HepG2 (cell line): ENCODE data around the gene WDR27. TPM values are rescaled to one million over a fixed set of nuclear protein-coding genes. Genes with fewer than 3 reads are reported as not detected.

ENCODE experiments used
- CBX5 ChIP-seq: sonication (generic); formaldehyde crosslinking; IDR thresholded peaks from 2 replicates; pipeline ENCODE4 v1.4.0; 2020; ENCODE audit warnings: missing genetic modification reagents, borderline replicate concordance
- HCFC1 ChIP-seq: fragments of 150-350 bp; IDR thresholded peaks from 2 replicates; pipeline ENCODE4 v1.6.1; 2014; ENCODE audit warnings: low read depth, low read length
- KAT8 ChIP-seq: IDR thresholded peaks from 2 replicates; pipeline ENCODE4 v1.6.1; 2016; ENCODE audit warnings: missing genetic modification reagents, missing compliant biosample characterization
- KDM5A ChIP-seq: fragments of 200-600 bp; sonication (generic); IDR thresholded peaks from 2 replicates; pipeline ENCODE4 v1.7.0; 2018; ENCODE audit warnings: antibody characterized with exemption, mild to moderate bottlenecking, low read length, borderline replicate concordance
- NFRKB ChIP-seq: fragments of 450-650 bp; IDR thresholded peaks from 2 replicates; pipeline ENCODE4 v1.6.1; 2017
- SP1 ChIP-seq, 2 experiments: fragments of 450-650 bp in 1 of 2; sonication (generic) in 1 of 2; formaldehyde crosslinking in 1 of 2; IDR thresholded peaks; 2 replicates each; pipeline versions ENCODE4 v1.4.0 to v1.6.1; 2016 to 2020; ENCODE audit warnings: missing genetic modification reagents in 1 of 2
- ZNF224 ChIP-seq: sonication (generic); formaldehyde crosslinking; IDR thresholded peaks from 2 replicates; pipeline ENCODE4 v1.5.0; 2020; ENCODE audit warnings: mild to moderate bottlenecking, missing genetic modification reagents
- ZNF253 ChIP-seq: sonication (generic); formaldehyde crosslinking; IDR thresholded peaks from 2 replicates; pipeline ENCODE4 v1.8.0; 2022; ENCODE audit warnings: mild to moderate bottlenecking, missing genetic modification reagents, borderline replicate concordance
- ZNF460 ChIP-seq: sonication (generic); formaldehyde crosslinking; IDR thresholded peaks from 2 replicates; pipeline ENCODE4 v1.5.1; 2020; ENCODE audit warnings: missing genetic modification reagents, mild to moderate bottlenecking, borderline replicate concordance
- ZNF552 ChIP-seq: sonication (generic); formaldehyde crosslinking; IDR thresholded peaks from 2 replicates; pipeline ENCODE4 v1.9.0; 2022; ENCODE audit warnings: missing genetic modification reagents, mild to moderate bottlenecking, borderline replicate concordance
- ZNF598 ChIP-seq: sonication (generic); formaldehyde crosslinking; IDR thresholded peaks from 2 replicates; pipeline ENCODE4 v1.5.1; 2020; ENCODE audit warnings: mild to moderate bottlenecking, missing genetic modification reagents, borderline replicate concordance
- ZNF678 ChIP-seq: sonication (generic); formaldehyde crosslinking; IDR thresholded peaks from 2 replicates; pipeline ENCODE4 v1.4.0; 2020; ENCODE audit warnings: mild to moderate bottlenecking, missing genetic modification reagents
- polyA plus RNA-seq, 8 experiments: library from polyadenylated mRNA; depleted of rRNA in 3 of 8; stranded (reverse) in 7 of 8; unstranded in 1 of 8; fragments of >200 nt; fragmentation: Illumina TruSeq in 4 of 8; extraction: Trizol in 4 of 8; gene quantifications; 2 replicates each; pipeline versions ENCODE4 v1.2.1 to v1.2.3, GENCODE V29; 2011 to 2016; ENCODE audit warnings: low read depth in 4 of 8, missing spikeins in 1 of 8, mixed read lengths in 1 of 8; ENCODE audit not compliant: insufficient read depth in 1 of 8
- total RNA-seq, 5 experiments: library from RNA; depleted of rRNA; stranded (reverse); fragments of >200 nt; fragmentation: Illumina TruSeq; extraction: Trizol; gene quantifications; 2 replicates each; pipeline ENCODE4 v1.2.3, GENCODE V29; 2016; ENCODE audit warnings: low read depth in 1 of 5
- TF ChIP-seq, protein P1 (sequence below): sonication (generic); formaldehyde crosslinking; IDR thresholded peaks from 2 replicates; pipeline ENCODE4 v1.8.0; 2022; ENCODE audit warnings: missing genetic modification reagents, mild to moderate bottlenecking, moderate library complexity, borderline replicate concordance
- TF ChIP-seq, protein P2 (sequence below): sonication (generic); formaldehyde crosslinking; IDR thresholded peaks from 2 replicates; pipeline ENCODE4 v1.4.0; 2020; ENCODE audit warnings: missing genetic modification reagents
- TF ChIP-seq, protein P3 (sequence below): sonication (generic); formaldehyde crosslinking; IDR thresholded peaks from 2 replicates; pipeline ENCODE4 v1.4.0; 2020; ENCODE audit warnings: mild to moderate bottlenecking, missing genetic modification reagents

The WDR27 gene
- total and polyA plus RNA-seq, 2 of the 13 experiments (the other 11 are each of a cell fraction or from before 2014, with no cell fraction given), result 34.1 to 80.3 TPM

DNA sequence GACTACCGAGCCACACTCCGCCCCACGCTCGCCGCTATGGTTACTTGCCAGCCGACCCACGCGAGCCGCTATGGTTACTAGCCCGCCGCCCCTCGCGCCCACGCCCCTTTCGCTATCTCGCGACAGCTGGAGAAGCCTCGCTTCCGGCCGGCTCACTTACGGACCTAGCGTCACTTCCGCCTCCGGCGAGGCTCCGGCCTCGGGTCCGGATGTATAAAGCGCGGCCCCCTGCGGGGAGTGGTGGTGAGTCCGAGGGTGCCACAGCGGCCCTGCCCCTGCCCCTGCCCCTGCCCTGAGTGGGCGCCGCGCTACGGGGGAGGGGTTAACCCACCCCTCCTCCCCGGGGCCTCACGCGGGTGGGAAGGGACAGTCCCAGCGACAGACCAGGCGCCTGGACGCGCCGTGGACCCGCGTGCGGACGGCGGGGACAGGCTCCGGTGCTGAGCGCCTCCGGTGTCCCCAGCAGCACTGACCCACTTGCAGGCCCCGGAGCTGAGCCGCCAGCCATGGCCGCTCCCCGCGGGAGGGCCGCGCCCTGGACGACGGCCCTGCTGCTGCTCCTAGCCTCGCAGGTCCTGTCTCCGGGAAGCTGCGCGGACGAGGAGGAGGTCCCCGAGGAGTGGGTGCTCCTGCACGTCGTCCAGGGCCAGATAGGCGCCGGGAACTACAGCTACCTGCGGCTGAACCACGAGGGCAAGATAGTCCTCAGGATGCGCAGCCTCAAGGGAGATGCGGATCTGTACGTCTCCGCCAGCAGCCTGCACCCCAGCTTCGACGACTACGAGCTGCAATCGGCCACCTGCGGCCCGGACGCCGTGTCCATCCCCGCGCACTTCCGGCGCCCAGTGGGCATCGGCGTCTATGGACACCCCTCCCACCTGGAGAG is at the start of gene WDR27, which contains the start of gene C6orf120 (continued):
- TF ChIP-seq ZNF552 (CRISPR knock-in tag) (peak; percentile 92), KAT8 (CRISPR knock-in tag) (peak; percentile 96), KDM5A (peak; percentile 88), ZNF598 (CRISPR knock-in tag) (no peak; the same call in 1 of the 2 replicates), NFRKB (no peak), ZNF678 (CRISPR knock-in tag) (peak; percentile 36; the same call in 1 of the 2 replicates), ZNF253 (CRISPR knock-in tag) (peak; percentile 53), HCFC1 (peak; percentile 66), CBX5 (peak; percentile 65; the same call in 1 of the 2 replicates), SP1 (IDR thresholded peaks at IDR 0.05) (peak; percentile 85; the same call in 1 of the 2 replicates), SP1 (CRISPR knock-in tag; IDR thresholded peaks at IDR 0.05) (peak; percentile 82), ZNF224 (CRISPR knock-in tag) (peak; percentile 77; the same call in 1 of the 2 replicates), ZNF460 (no peak; the same call in 1 of the 2 replicates)
- TF ChIP-seq, protein P1, sequence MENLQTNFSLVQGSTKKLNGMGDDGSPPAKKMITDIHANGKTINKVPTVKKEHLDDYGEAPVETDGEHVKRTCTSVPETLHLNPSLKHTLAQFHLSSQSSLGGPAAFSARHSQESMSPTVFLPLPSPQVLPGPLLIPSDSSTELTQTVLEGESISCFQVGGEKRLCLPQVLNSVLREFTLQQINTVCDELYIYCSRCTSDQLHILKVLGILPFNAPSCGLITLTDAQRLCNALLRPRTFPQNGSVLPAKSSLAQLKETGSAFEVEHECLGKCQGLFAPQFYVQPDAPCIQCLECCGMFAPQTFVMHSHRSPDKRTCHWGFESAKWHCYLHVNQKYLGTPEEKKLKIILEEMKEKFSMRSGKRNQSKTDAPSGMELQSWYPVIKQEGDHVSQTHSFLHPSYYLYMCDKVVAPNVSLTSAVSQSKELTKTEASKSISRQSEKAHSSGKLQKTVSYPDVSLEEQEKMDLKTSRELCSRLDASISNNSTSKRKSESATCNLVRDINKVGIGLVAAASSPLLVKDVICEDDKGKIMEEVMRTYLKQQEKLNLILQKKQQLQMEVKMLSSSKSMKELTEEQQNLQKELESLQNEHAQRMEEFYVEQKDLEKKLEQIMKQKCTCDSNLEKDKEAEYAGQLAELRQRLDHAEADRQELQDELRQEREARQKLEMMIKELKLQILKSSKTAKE (CRISPR knock-in tag), result peak; percentile 43
- TF ChIP-seq, protein P2, sequence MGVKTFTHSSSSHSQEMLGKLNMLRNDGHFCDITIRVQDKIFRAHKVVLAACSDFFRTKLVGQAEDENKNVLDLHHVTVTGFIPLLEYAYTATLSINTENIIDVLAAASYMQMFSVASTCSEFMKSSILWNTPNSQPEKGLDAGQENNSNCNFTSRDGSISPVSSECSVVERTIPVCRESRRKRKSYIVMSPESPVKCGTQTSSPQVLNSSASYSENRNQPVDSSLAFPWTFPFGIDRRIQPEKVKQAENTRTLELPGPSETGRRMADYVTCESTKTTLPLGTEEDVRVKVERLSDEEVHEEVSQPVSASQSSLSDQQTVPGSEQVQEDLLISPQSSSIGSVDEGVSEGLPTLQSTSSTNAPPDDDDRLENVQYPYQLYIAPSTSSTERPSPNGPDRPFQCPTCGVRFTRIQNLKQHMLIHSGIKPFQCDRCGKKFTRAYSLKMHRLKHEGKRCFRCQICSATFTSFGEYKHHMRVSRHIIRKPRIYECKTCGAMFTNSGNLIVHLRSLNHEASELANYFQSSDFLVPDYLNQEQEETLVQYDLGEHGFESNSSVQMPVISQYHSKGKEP, result no peak
- TF ChIP-seq, protein P3, sequence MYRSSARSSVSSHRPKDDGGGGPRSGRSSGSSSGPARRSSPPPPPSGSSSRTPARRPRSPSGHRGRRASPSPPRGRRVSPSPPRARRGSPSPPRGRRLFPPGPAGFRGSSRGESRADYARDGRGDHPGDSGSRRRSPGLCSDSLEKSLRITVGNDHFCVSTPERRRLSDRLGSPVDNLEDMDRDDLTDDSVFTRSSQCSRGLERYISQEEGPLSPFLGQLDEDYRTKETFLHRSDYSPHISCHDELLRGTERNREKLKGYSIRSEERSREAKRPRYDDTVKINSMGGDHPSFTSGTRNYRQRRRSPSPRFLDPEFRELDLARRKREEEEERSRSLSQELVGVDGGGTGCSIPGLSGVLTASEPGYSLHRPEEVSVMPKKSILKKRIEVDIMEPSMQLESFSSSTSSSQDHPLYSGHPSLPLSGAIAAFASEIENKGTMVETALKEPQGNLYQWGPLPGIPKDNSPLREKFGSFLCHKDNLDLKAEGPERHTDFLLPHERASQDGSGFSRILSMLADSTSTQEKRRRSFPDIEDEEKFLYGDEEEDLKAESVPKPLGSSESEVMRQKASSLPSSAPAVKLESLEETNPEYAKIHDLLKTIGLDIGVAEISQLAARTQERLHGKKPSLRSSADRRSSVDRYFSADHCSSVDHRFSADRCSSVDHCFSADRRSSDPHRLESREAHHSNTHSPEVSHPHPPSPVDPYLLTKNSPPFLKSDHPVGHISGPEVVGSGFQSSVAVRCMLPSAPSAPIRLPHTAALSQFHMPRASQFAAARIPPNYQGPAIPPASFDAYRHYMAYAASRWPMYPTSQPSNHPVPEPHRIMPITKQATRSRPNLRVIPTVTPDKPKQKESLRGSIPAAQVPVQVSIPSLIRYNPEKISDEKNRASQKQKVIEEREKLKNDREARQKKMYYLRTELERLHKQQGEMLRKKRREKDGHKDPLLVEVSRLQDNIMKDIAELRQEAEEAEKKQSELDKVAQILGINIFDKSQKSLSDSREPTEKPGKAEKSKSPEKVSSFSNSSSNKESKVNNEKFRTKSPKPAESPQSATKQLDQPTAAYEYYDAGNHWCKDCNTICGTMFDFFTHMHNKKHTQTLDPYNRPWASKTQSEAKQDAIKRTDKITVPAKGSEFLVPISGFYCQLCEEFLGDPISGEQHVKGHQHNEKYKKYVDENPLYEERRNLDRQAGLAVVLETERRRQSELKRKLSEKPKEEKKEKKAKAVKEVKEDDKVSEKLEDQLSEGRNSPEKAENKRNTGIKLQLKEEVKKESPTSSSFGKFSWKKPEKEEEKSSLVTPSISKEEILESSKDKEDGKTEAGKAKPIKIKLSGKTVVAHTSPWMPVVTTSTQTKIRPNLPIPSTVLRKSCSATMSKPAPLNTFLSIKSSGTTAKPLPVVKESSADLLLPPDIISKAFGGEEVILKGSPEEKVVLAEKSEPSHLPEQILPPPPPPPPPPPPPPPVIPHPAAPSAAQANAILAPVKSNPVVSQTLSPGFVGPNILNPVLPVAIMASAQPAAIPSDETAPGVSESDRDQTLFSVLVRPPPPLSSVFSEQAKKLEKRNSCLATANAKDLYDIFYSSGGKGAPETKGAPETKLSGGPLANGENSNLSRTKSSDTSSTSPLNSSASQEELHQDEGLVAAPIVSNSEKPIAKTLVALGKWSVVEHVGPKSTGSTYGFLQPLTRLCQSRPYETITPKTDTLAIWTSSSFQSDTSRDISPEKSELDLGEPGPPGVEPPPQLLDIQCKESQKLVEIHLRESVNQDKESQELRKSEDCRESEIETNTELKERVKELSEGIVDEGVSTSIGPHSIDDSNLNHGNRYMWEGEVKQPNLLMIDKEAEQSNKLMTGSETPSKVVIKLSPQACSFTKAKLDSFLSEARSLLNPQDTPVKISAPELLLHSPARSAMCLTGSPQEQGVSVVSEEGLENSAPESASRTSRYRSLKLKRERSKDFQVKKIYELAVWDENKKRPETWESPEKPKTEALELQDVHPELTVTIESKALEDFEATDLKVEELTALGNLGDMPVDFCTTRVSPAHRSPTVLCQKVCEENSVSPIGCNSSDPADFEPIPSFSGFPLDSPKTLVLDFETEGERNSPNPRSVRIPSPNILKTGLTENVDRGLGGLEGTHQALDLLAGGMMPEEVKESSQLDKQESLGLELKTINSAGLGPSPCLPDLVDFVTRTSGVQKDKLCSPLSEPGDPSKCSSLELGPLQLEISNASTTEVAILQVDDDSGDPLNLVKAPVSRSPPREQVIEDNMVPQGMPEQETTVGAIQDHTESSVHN, result peak; percentile 70; the same call in 1 of the 2 replicates
